ENCODE data around the gene RERG. TPM values are rescaled to one million over a fixed set of nuclear protein-coding genes. Genes with fewer than 3 reads are reported as not detected.

The RERG gene
- total RNA-seq, 1 experiment from 2014 or later: not detected

DNA sequence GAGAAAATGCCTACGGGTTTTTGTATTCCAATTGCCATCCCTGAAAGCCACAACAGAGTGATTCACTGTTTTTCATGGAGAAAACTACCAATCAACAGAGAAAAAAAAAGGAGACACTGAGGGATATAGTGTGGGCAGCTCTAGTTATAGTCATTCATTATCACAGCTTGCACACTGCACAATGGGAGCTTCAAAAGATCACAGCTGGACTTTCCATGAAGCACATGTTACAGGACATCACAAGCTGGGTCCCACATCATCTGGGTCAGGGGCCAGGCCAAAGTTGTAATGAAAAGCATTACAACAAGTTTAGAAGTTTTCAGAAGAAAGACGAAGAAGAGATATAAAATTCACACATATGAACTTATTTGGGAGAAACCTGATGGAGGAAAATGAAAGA lies 41.5 kb downstream of the RERG start:
- H3K4me3 ChIP-seq (ENCODE audit: low read depth, low read length): no peak overlapping the region
- intact Hi-C loops (cut with micrococcal nuclease; ENCODE audit: unreplicated experiment): no loop called here
- TF ChIP-seq, protein P1, sequence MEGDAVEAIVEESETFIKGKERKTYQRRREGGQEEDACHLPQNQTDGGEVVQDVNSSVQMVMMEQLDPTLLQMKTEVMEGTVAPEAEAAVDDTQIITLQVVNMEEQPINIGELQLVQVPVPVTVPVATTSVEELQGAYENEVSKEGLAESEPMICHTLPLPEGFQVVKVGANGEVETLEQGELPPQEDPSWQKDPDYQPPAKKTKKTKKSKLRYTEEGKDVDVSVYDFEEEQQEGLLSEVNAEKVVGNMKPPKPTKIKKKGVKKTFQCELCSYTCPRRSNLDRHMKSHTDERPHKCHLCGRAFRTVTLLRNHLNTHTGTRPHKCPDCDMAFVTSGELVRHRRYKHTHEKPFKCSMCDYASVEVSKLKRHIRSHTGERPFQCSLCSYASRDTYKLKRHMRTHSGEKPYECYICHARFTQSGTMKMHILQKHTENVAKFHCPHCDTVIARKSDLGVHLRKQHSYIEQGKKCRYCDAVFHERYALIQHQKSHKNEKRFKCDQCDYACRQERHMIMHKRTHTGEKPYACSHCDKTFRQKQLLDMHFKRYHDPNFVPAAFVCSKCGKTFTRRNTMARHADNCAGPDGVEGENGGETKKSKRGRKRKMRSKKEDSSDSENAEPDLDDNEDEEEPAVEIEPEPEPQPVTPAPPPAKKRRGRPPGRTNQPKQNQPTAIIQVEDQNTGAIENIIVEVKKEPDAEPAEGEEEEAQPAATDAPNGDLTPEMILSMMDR (IDR thresholded peaks at IDR 0.05; ENCODE audit: insufficient read depth in 1 of 2, low read depth in 1 of 2, low read length in 1 of 2, severe bottlenecking in 1 of 2, unreplicated experiment in 1 of 2): no peak

DNA sequence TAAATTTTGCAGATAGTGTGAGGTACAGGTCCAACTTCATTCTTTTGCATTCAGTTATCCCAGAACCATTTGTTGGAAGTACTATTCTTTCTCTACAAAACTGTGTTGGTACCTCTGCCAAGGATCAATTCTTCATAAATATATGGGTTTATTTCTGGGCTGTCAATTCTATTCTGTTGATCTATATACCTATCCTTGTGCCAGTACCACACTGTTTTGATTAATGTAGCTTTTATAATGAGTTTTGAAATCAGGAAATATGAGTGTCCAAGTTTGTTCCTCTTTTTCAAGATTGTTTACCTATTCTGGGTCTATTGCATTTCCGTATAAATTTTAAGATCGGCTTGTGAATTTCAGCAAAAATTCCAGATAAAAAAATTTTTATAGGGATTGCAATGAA lies 48.1 kb downstream of the RERG start:
- TF ChIP-seq, protein P1 (IDR thresholded peaks at IDR 0.05; ENCODE audit: insufficient read depth in 1 of 2, low read depth in 1 of 2, low read length in 1 of 2, severe bottlenecking in 1 of 2, unreplicated experiment in 1 of 2): no peak
- H3K9me3 Mint-ChIP-seq (ENCODE audit: unreplicated experiment): no peaks in the 10 kb centered on the region
- H3K36me3 Mint-ChIP-seq (ENCODE audit: insufficient read depth, unreplicated experiment): no peaks in the 10 kb centered on the region
- H3K4me1 Mint-ChIP-seq (ENCODE audit: low read depth, unreplicated experiment): peaks cover 6% of the 10 kb centered on the region
- intact Hi-C loops (cut with micrococcal nuclease; ENCODE audit: unreplicated experiment): no loop called here
- H3K27ac Mint-ChIP-seq (ENCODE audit: unreplicated experiment): no peak overlapping the region
- BruUV-seq (replicated peaks): no TSS peak
- H3K27me3 Mint-ChIP-seq (ENCODE audit: insufficient read depth, unreplicated experiment): peaks cover 4% of the 10 kb centered on the region
- ChIA-PET POLR2A (no interaction called here), CTCF (no interaction called here)
- H3K4me3 Mint-ChIP-seq (ENCODE audit: unreplicated experiment): no peak overlapping the region
- Histone ChIP-seq H3K4me3 (ENCODE audit: low read depth, low read length) (no peak overlapping the region), H3K9me3 (no peaks in the 10 kb centered on the region), H3K27me3 (replicated peaks; ENCODE audit: control insufficient read depth, insufficient read depth, low read length) (no peaks in the 10 kb centered on the region), H3K36me3 (ENCODE audit: control insufficient read depth, insufficient read depth, low read length) (no peaks in the 10 kb centered on the region), H3K4me1 (no peaks in the 10 kb centered on the region)
- DNase-seq: no peak

More for the DNA sequence above, 41.5 kb downstream of the RERG start:
- Histone ChIP-seq H3K27me3 (replicated peaks; ENCODE audit: control insufficient read depth, insufficient read depth, low read length) (no peaks in the 10 kb centered on the region), H3K9me3 (no peaks in the 10 kb centered on the region), H3K4me1 (no peaks in the 10 kb centered on the region), H3K36me3 (ENCODE audit: control insufficient read depth, insufficient read depth, low read length) (no peaks in the 10 kb centered on the region)
- no TSS peak for BruUV-seq (replicated peaks)
- no peak overlapping the region for H3K4me3 Mint-ChIP-seq (ENCODE audit: unreplicated experiment)
- CTCF ChIA-PET: no interaction called here
- no peaks in the 10 kb centered on the region for H3K4me1 Mint-ChIP-seq (ENCODE audit: low read depth, unreplicated experiment)
- H3K27me3 Mint-ChIP-seq (ENCODE audit: insufficient read depth, unreplicated experiment): peaks cover 12% of the 10 kb centered on the region
- no peak for DNase-seq
- no peak overlapping the region for H3K27ac Mint-ChIP-seq (ENCODE audit: unreplicated experiment)
- H3K36me3 Mint-ChIP-seq (ENCODE audit: insufficient read depth, unreplicated experiment): no peaks in the 10 kb centered on the region
- no peaks in the 10 kb centered on the region for H3K9me3 Mint-ChIP-seq (ENCODE audit: unreplicated experiment)
- POLR2A ChIA-PET: no interaction called here

DNA sequence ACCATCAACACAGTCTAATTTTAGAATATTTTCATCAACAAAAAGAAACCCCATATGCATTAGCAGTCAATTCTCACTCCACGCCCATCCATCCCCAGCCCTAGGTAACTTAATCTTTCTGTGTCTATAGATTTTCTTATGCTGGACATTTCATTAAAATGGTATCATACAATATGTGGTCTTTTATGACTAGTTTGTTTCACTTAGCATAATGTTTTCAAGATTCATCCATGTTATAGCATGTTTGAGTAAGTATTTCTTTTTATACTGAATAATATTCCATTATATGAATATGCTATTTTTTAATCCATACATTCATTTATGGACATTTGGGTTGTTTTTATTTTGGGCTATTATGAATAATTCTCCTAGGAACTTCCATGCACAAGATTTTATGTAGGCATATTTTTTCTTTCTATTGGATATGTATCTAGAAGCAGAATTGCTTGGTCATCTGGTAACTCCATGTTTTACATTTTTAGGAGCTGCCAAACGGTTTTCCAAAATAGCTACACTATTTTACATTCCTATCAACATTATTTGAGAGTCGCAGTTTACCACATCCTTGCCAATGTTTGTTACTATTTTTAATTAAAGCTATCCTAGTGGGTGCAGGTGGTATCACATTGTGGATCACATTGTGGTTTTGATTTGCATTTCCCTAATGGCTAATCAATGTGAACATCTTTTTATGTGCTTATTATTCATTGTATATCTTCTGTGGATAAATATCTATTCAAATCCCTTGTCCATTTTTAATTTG lies 49.0 kb downstream of the RERG start:
- no peak for DNase-seq
- TF ChIP-seq, protein P1 (IDR thresholded peaks at IDR 0.05; ENCODE audit: insufficient read depth in 1 of 2, low read depth in 1 of 2, low read length in 1 of 2, severe bottlenecking in 1 of 2, unreplicated experiment in 1 of 2): peak in 1 of 2 experiments; percentile 29
- Mint-ChIP-seq H3K9me3 (ENCODE audit: unreplicated experiment) (no peaks in the 10 kb centered on the region), H3K27ac (ENCODE audit: unreplicated experiment) (no peak overlapping the region), H3K36me3 (ENCODE audit: insufficient read depth, unreplicated experiment) (no peaks in the 10 kb centered on the region), H3K4me3 (ENCODE audit: unreplicated experiment) (no peak overlapping the region), H3K27me3 (ENCODE audit: insufficient read depth, unreplicated experiment) (peaks cover 4% of the 10 kb centered on the region), H3K4me1 (ENCODE audit: low read depth, unreplicated experiment) (peaks cover 6% of the 10 kb centered on the region)
- Histone ChIP-seq H3K4me1 (no peaks in the 10 kb centered on the region), H3K4me3 (ENCODE audit: low read depth, low read length) (no peak overlapping the region), H3K27me3 (replicated peaks; ENCODE audit: control insufficient read depth, insufficient read depth, low read length) (no peaks in the 10 kb centered on the region), H3K9me3 (no peaks in the 10 kb centered on the region), H3K36me3 (ENCODE audit: control insufficient read depth, insufficient read depth, low read length) (no peaks in the 10 kb centered on the region)
- intact Hi-C loops (cut with micrococcal nuclease; ENCODE audit: unreplicated experiment): no loop called here
- ChIA-PET CTCF (no interaction called here), POLR2A (no interaction called here)
- BruUV-seq (replicated peaks): no TSS peak

All from Caco-2 (cell line).